Gastrocnemius medialis (tissue), 4 donors: ENCODE results near the gene CDKL5. TPM values are rescaled to one million over a fixed set of nuclear protein-coding genes. Genes with fewer than 3 reads are reported as not detected.

Experiments
- ATAC-seq, 2 donors: fragments of 150-250 bp; one replicate each; pipeline ENCODE4 v1.9.1; 2016
- DNase-seq, 2 donors: peaks; one replicate each; pipeline ENCODE4 v3.0.0-alpha.2; 2019
- H3K27ac ChIP-seq, 4 donors: fragments of 200-600 bp; sonication (generic); 1 replicate in 1 of 4; 2 replicates in 3 of 4; pipeline ENCODE4 v1.5.1; 2016 to 2018; ENCODE audit warnings: mild to moderate bottlenecking in 2 of 4, moderate library complexity in 1 of 4
- H3K27me3 ChIP-seq, 3 donors: fragments of 200-600 bp; sonication (generic) in 2 of 3; 1 replicate in 1 of 3; 2 replicates in 2 of 3; pipeline versions ENCODE4 v1.5.1 to v1.6.0; 2016 to 2019; ENCODE audit warnings: mild to moderate bottlenecking in 1 of 3, moderate library complexity in 1 of 3
- H3K36me3 ChIP-seq, 2 donors: fragments of 200-600 bp; sonication (generic) in 1 of 2; one replicate each; pipeline ENCODE4 v1.5.1; 2017 to 2018
- H3K4me1 ChIP-seq, 2 donors: fragments of 200-600 bp; sonication (generic) in 1 of 2; one replicate each; pipeline ENCODE4 v1.5.1; 2016 to 2017; ENCODE audit warnings: mild to moderate bottlenecking in 2 of 2
- H3K4me3 ChIP-seq, 4 donors: fragments of 200-600 bp; sonication (generic) in 3 of 4; 1 replicate in 1 of 4; 2 replicates in 3 of 4; pipeline ENCODE4 v1.5.1; 2016 to 2019; ENCODE audit warnings: mild to moderate bottlenecking in 2 of 4
- H3K9me3 ChIP-seq, 3 donors: fragments of 200-600 bp; sonication (generic) in 2 of 3; 1 replicate in 1 of 3; 2 replicates in 2 of 3; pipeline ENCODE4 v1.5.1; 2016 to 2019
- CTCF ChIP-seq, 5 experiments: fragments of 450-650 bp in 3 of 5; fragments of 200-600 bp in 2 of 5; sonication (generic) in 2 of 5; IDR thresholded peaks in 4 of 5; conservative IDR thresholded peaks in 1 of 5; 1 replicate in 4 of 5; 2 replicates in 1 of 5; pipeline ENCODE4 v1.5.1; 2016 to 2019; ENCODE audit warnings: antibody characterized with exemption in 5 of 5, mild to moderate bottlenecking in 3 of 5, moderate library complexity in 3 of 5
- POLR2A ChIP-seq, 2 donors: fragments of 450-650 bp; IDR thresholded peaks; one replicate each; pipeline ENCODE4 v1.6.1; 2017; ENCODE audit warnings: antibody characterized with exemption in 2 of 2, mild to moderate bottlenecking in 2 of 2, moderate library complexity in 2 of 2
- in situ Hi-C, 4 donors: fragments of 200-750 bp; cut with MboI; loops; one replicate each; pipeline versions ENCODE4 v1.15.0 to v1.8.0; 2017; ENCODE audit warnings: low sequenced_read_pairs in 4 of 4
- intact Hi-C: fragments of 100-400 bp; cut with DNase I; formaldehyde crosslinking; loops from one replicate; pipeline ENCODE4 v1.15.1; 2023; ENCODE audit warnings: low total_unique reads
- total RNA-seq, 4 donors: library from RNA; depleted of rRNA; stranded (reverse); fragments of >200 nt; gene quantifications; one replicate each; pipeline versions ENCODE4 v1.1.0 to v1.2.3, GENCODE V29; 2016

CDKL5 gene
- total RNA-seq, 4 donors from 2014 or later = 1.5 to 3.0 (median 2.8) TPM

GRCh38 chrX:18565727-18566126, 140.3 kb downstream of the CDKL5 start:
- Histone ChIP-seq H3K4me3 (no peak overlapping the region), H3K9me3 (no peaks in the 10 kb centered on the region), H3K27ac (no peak overlapping the region), H3K4me1 (no peaks in the 10 kb centered on the region), H3K36me3 (no peaks in the 10 kb centered on the region), H3K27me3 (no peaks in the 10 kb centered on the region)
- in situ Hi-C loops (no loop called here), intact Hi-C loops (no loop called here)
- DNase-seq (no peak), ATAC-seq (no peak)
- no peak for TF ChIP-seq POLR2A (IDR thresholded peaks at IDR 0.05)

- TF ChIP-seq CTCF (IDR thresholded peaks at IDR 0.05 in 4 of 5, conservative IDR thresholded peaks at IDR 0.05 in 1 of 5) (no peak), POLR2A (IDR thresholded peaks at IDR 0.05) (no peak)
- Histone ChIP-seq H3K9me3 (no peaks in the 10 kb centered on the region), H3K27ac (no peak overlapping the region), H3K4me3 (no peak overlapping the region), H3K27me3 (no peaks in the 10 kb centered on the region), H3K36me3 (no peaks in the 10 kb centered on the region), H3K4me1 (no peaks in the 10 kb centered on the region)
- no peak for DNase-seq
- ATAC-seq = no peak
- intact Hi-C loops = no loop called here
- in situ Hi-C loops = no loop called here
Observed at GRCh38 chrX:18566748-18567147, 141.3 kb downstream of the CDKL5 start.

- H3K4me1 ChIP-seq = no peaks in the 10 kb centered on the region
- intact Hi-C loops = no loop called here
- TF ChIP-seq CTCF (IDR thresholded peaks at IDR 0.05 in 4 of 5, conservative IDR thresholded peaks at IDR 0.05 in 1 of 5) (no peak), POLR2A (IDR thresholded peaks at IDR 0.05) (no peak)
- no peaks in the 10 kb centered on the region for H3K27me3 ChIP-seq
- H3K27ac ChIP-seq = no peak overlapping the region
- in situ Hi-C loops = no loop called here
- no peak for DNase-seq
- H3K9me3 ChIP-seq = no peaks in the 10 kb centered on the region
- no peak for ATAC-seq
- no peak overlapping the region for H3K4me3 ChIP-seq
- H3K36me3 ChIP-seq = no peaks in the 10 kb centered on the region
Observed at GRCh38 chrX:18573556-18573955, 148.1 kb downstream of the CDKL5 start.

DNA sequence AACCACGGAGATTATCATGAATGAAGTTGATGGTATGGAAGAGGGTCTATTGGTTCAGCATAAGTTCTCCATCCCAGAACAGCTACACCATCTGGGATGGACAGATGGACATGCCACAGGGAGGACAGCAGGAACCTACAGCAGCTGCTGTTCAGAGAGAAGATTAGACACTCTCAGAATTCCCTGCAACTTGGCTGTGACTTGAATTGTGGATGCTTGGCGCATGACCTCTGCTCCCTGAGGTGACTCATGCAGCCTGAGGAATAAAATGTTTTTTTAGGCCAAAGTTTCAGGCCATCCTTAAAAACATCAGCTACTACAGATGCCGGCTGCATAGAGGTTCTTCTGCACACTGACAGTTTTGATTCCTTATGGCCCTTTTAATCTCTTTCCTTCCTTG, 149.2 kb downstream of the CDKL5 start:
- DNase-seq (peak in 1 of 2 donors; percentile 10), ATAC-seq (no peak)
- intact Hi-C loops (no loop called here), in situ Hi-C loops (no loop called here)
- H3K4me3 ChIP-seq = no peak overlapping the region
- H3K4me1 ChIP-seq = no peaks in the 10 kb centered on the region
- no peaks in the 10 kb centered on the region for H3K36me3 ChIP-seq
- TF ChIP-seq POLR2A (IDR thresholded peaks at IDR 0.05) (no peak), CTCF (IDR thresholded peaks at IDR 0.05 in 4 of 5, conservative IDR thresholded peaks at IDR 0.05 in 1 of 5) (no peak)
- no peaks in the 10 kb centered on the region for H3K27me3 ChIP-seq
- no peak overlapping the region for H3K27ac ChIP-seq
- H3K9me3 ChIP-seq = no peaks in the 10 kb centered on the region

DNA sequence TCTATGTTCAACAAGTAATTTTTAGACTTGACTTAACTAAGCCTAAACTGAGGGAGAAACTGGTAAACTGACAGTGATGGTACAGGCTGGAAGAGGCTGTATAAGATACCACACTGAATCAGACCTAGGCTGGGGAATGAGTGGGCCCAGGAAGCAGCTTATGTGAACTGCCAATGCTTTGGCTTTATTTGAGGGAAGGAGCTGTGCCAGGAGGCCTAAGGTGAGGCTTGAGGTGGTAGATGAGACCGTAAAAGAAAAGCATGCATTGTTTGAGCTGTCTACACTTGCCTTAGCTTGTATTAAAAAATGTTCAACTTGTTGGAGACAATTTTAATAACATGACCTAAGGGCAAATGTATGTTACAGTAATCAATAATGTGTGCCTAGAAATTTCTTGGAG, 150.3 kb downstream of the CDKL5 start:
- Histone ChIP-seq H3K4me1 (no peaks in the 10 kb centered on the region), H3K9me3 (no peaks in the 10 kb centered on the region), H3K27ac (no peak overlapping the region), H3K4me3 (no peak overlapping the region), H3K27me3 (no peaks in the 10 kb centered on the region), H3K36me3 (no peaks in the 10 kb centered on the region)
- DNase-seq (no peak), ATAC-seq (no peak)
- intact Hi-C loops (no loop called here), in situ Hi-C loops (no loop called here)
- no peak for TF ChIP-seq POLR2A (IDR thresholded peaks at IDR 0.05)
- no peak for TF ChIP-seq CTCF (IDR thresholded peaks at IDR 0.05 in 4 of 5, conservative IDR thresholded peaks at IDR 0.05 in 1 of 5)
